B cell (primary cell): ENCODE results near the gene SMPX.

Experiments
- EZH2 ChIP-seq: IDR thresholded peaks from 2 replicates; pipeline ENCODE4 v1.6.1; 2012; ENCODE audit warnings: borderline replicate concordance, low read depth, mild to moderate bottlenecking, moderate library complexity, low read length; ENCODE audit not compliant: insufficient read depth, poor library complexity, severe bottlenecking
- TF ChIP-seq, protein P1 (sequence below): fragments of 200-600 bp; IDR thresholded peaks from one replicate; pipeline ENCODE4 v1.8.0; 2022; ENCODE audit warnings: antibody characterized with exemption, mild to moderate bottlenecking

DNA sequence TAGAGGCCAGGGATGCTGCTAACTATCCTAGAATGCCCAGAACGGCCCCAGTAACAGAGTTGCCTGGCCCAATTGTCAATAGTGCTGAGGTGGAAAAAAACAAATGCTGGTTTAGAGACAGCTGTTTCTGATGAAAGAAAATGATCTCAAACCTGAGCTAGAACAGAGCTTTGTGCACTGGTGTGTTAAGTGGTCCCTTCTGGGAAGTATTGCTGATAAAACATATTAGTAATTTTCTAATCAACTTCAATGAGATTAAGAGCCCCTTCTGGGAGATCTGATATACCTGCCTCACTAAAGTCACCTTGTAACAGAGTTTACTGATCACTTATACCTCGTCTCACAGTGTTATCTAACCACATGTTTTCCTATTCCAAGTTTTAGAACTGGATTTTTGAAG, 42.1 kb downstream of the SMPX start:
- TF ChIP-seq, protein P1, sequence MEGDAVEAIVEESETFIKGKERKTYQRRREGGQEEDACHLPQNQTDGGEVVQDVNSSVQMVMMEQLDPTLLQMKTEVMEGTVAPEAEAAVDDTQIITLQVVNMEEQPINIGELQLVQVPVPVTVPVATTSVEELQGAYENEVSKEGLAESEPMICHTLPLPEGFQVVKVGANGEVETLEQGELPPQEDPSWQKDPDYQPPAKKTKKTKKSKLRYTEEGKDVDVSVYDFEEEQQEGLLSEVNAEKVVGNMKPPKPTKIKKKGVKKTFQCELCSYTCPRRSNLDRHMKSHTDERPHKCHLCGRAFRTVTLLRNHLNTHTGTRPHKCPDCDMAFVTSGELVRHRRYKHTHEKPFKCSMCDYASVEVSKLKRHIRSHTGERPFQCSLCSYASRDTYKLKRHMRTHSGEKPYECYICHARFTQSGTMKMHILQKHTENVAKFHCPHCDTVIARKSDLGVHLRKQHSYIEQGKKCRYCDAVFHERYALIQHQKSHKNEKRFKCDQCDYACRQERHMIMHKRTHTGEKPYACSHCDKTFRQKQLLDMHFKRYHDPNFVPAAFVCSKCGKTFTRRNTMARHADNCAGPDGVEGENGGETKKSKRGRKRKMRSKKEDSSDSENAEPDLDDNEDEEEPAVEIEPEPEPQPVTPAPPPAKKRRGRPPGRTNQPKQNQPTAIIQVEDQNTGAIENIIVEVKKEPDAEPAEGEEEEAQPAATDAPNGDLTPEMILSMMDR, result no peak
- no peak for TF ChIP-seq EZH2
